GM18499 (cell line): ENCODE data around the gene PEX12.
"Not testable (repeated sequence)": the region's sequence is repeated elsewhere in the genome, so short reads cannot be mapped to it uniquely, and the experiment has no call there.

Experiments
- ATAC-seq: cut with Tn5 transposase; IDR thresholded peaks from one replicate; pipeline ENCODE4 v1.9.1; 2021; ENCODE audit warnings: moderate number of reproducible peaks; ENCODE audit not compliant: insufficient read depth, unreplicated experiment

PEX12 gene

GRCh38 chr17:35540589-35541404 lies 37.6 kb downstream of the PEX12 start:
- no peak for ATAC-seq

- no peak for ATAC-seq
Observed at GRCh38 chr17:35539659-35540026, 38.7 kb downstream of the PEX12 start.

- no peak for ATAC-seq
Observed at GRCh38 chr17:35537601-35538141, 40.7 kb downstream of the PEX12 start, which contains the start of gene SLFN12L. SLFN12L (minus strand) TSS chr17:35537678; CDS start chr17:35522364, 15,314 bp downstream.

- no peak for ATAC-seq
Observed at GRCh38 chr17:35536664-35537171, 41.7 kb downstream of the PEX12 start.

- not testable (repeated sequence) for ATAC-seq
Observed at GRCh38 chr17:35535406-35535805, 43.0 kb downstream of the PEX12 start.

- no peak for ATAC-seq
Observed at GRCh38 chr17:35534576-35535093, 43.7 kb downstream of the PEX12 start.

GRCh38 chr17:35531160-35531559 lies 47.2 kb downstream of the PEX12 start:
- no peak for ATAC-seq

GRCh38 chr17:35529866-35530265 lies 48.5 kb downstream of the PEX12 start:
- ATAC-seq = no peak

- not testable (repeated sequence) for ATAC-seq
Observed at GRCh38 chr17:35529326-35529725, 49.0 kb downstream of the PEX12 start.
